ENCODE results near the gene LAMA3. TPM values are rescaled to one million over a fixed set of nuclear protein-coding genes. Genes with fewer than 3 reads are reported as not detected.

The LAMA3 gene
- total and polyA plus RNA-seq, 4 donors: 0.26 to 3.9 (median 0.37) TPM

GRCh38 chr18:23983112-23983511 is 293.9 kb downstream of the LAMA3 start (continued):
- TF ChIP-seq, protein P1, sequence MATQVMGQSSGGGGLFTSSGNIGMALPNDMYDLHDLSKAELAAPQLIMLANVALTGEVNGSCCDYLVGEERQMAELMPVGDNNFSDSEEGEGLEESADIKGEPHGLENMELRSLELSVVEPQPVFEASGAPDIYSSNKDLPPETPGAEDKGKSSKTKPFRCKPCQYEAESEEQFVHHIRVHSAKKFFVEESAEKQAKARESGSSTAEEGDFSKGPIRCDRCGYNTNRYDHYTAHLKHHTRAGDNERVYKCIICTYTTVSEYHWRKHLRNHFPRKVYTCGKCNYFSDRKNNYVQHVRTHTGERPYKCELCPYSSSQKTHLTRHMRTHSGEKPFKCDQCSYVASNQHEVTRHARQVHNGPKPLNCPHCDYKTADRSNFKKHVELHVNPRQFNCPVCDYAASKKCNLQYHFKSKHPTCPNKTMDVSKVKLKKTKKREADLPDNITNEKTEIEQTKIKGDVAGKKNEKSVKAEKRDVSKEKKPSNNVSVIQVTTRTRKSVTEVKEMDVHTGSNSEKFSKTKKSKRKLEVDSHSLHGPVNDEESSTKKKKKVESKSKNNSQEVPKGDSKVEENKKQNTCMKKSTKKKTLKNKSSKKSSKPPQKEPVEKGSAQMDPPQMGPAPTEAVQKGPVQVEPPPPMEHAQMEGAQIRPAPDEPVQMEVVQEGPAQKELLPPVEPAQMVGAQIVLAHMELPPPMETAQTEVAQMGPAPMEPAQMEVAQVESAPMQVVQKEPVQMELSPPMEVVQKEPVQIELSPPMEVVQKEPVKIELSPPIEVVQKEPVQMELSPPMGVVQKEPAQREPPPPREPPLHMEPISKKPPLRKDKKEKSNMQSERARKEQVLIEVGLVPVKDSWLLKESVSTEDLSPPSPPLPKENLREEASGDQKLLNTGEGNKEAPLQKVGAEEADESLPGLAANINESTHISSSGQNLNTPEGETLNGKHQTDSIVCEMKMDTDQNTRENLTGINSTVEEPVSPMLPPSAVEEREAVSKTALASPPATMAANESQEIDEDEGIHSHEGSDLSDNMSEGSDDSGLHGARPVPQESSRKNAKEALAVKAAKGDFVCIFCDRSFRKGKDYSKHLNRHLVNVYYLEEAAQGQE (IDR thresholded peaks at IDR 0.05): no peak
- no peak for TF ChIP-seq NR2F2 (IDR thresholded peaks at IDR 0.05)
- TF ChIP-seq, protein P2, sequence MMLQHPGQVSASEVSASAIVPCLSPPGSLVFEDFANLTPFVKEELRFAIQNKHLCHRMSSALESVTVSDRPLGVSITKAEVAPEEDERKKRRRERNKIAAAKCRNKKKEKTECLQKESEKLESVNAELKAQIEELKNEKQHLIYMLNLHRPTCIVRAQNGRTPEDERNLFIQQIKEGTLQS (IDR thresholded peaks at IDR 0.05): no peak

DNA sequence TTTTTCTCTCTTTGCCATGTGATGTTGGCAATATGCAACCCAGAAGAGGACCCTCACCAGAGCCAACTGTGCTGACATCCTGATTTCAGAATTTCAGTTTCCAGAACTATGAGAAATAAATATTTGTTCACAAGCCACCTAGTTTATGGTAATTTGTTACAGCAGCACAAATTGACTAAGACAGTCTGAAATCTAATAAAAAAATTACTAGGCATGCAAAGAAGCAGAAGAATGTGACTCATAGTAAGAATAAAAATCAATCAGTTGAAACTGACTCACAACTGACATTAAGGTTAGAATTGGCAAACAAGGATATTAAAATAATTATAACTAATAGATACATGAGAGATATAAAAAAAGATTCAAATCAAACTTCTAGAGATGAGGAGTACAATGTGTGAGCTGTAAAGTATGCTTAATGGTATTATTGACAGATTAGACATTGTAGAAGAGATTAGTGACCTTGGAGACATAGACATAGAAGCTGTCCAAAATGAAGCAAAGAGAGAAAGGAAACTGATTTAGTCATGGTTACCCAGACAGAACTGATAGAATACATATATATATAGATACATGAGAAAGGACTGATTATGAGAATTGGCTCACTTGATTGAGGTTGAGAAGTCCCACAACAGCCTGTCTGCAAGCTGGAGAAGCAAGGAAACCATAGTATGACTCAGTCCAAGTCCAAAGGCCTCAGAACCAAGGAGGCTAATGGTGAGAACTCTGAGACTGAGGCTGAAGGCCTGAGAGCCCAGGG is 297.5 kb downstream of the LAMA3 start:
- no peak overlapping the region for H3K27ac ChIP-seq (ENCODE audit: low read depth in 1 of 2, low read length in 2 of 2)
- H3K9ac ChIP-seq (ENCODE audit: low read depth in 1 of 2, low read length in 2 of 2): no peak overlapping the region
- H3K4me1 ChIP-seq (ENCODE audit: control insufficient read depth in 4 of 4, insufficient read depth in 4 of 4, low read length in 3 of 4): peaks cover 0 to 7% (median 2%) of the 10 kb centered on the region in 4 donors
- TF ChIP-seq HNF4G (IDR thresholded peaks at IDR 0.05): no peak
- TF ChIP-seq, protein P2 (IDR thresholded peaks at IDR 0.05): no peak
- TF ChIP-seq, protein P3, sequence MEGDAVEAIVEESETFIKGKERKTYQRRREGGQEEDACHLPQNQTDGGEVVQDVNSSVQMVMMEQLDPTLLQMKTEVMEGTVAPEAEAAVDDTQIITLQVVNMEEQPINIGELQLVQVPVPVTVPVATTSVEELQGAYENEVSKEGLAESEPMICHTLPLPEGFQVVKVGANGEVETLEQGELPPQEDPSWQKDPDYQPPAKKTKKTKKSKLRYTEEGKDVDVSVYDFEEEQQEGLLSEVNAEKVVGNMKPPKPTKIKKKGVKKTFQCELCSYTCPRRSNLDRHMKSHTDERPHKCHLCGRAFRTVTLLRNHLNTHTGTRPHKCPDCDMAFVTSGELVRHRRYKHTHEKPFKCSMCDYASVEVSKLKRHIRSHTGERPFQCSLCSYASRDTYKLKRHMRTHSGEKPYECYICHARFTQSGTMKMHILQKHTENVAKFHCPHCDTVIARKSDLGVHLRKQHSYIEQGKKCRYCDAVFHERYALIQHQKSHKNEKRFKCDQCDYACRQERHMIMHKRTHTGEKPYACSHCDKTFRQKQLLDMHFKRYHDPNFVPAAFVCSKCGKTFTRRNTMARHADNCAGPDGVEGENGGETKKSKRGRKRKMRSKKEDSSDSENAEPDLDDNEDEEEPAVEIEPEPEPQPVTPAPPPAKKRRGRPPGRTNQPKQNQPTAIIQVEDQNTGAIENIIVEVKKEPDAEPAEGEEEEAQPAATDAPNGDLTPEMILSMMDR (IDR thresholded peaks at IDR 0.05; ENCODE audit: low read depth, low read length, missing input control): no peak
- no peak for TF ChIP-seq SP1 (IDR thresholded peaks at IDR 0.05)
- no peak for TF ChIP-seq RXRA (IDR thresholded peaks at IDR 0.05)
- no peak for TF ChIP-seq YY1 (IDR thresholded peaks at IDR 0.05)
- H3K9me3 ChIP-seq (ENCODE audit: control insufficient read depth in 4 of 4, low read length in 3 of 4): no peaks in the 10 kb centered on the region
- no peaks in the 10 kb centered on the region for H3K27me3 ChIP-seq (ENCODE audit: control insufficient read depth in 4 of 4, insufficient read depth in 4 of 4, low read length in 3 of 4)
- no peaks in the 10 kb centered on the region for H3K36me3 ChIP-seq (ENCODE audit: control insufficient read depth in 4 of 4, insufficient read depth in 3 of 4, low read depth in 1 of 4, low read length in 3 of 4)
- DNase-seq (ENCODE audit: low spot score): no peak
- H3K4me3 ChIP-seq (ENCODE audit: low read depth in 1 of 3, low read length in 3 of 3): no peak overlapping the region

- Histone ChIP-seq H3K27me3 (ENCODE audit: control insufficient read depth in 4 of 4, insufficient read depth in 4 of 4, low read length in 3 of 4) (no peaks in the 10 kb centered on the region), H3K9ac (ENCODE audit: low read depth in 1 of 2, low read length in 2 of 2) (no peak overlapping the region), H3K27ac (ENCODE audit: low read depth in 1 of 2, low read length in 2 of 2) (no peak overlapping the region), H3K9me3 (ENCODE audit: control insufficient read depth in 4 of 4, low read length in 3 of 4) (no peaks in the 10 kb centered on the region), H3K4me1 (ENCODE audit: control insufficient read depth in 4 of 4, insufficient read depth in 4 of 4, low read length in 3 of 4) (peaks cover 0 to 10% (median 4%) of the 10 kb centered on the region in 4 donors), H3K4me3 (ENCODE audit: low read depth in 1 of 3, low read length in 3 of 3) (no peak overlapping the region), H3K36me3 (ENCODE audit: control insufficient read depth in 4 of 4, insufficient read depth in 3 of 4, low read depth in 1 of 4, low read length in 3 of 4) (no peaks in the 10 kb centered on the region)
- no peak for DNase-seq (ENCODE audit: low spot score)
- WGBS: 88% methylated on average over 6 of the region's 6 CpGs
- TF ChIP-seq NR2F2 (IDR thresholded peaks at IDR 0.05) (no peak), TAF1 (conservative IDR thresholded peaks at IDR 0.05) (no peak), RXRA (IDR thresholded peaks at IDR 0.05) (no peak), JUND (IDR thresholded peaks at IDR 0.05) (no peak), EGR1 (IDR thresholded peaks at IDR 0.05; ENCODE audit: low read depth in 2 of 2) (no peak), FOXA1 (IDR thresholded peaks at IDR 0.05) (no peak), HNF4A (conservative IDR thresholded peaks at IDR 0.05) (no peak), SP1 (IDR thresholded peaks at IDR 0.05) (no peak), MAX (IDR thresholded peaks at IDR 0.05) (no peak), HNF4G (IDR thresholded peaks at IDR 0.05) (no peak)
- TF ChIP-seq, protein P1 (IDR thresholded peaks at IDR 0.05): no peak
- TF ChIP-seq, protein P2 (IDR thresholded peaks at IDR 0.05): no peak
These were observed 301.5 kb downstream of the LAMA3 start for GRCh38 chr18:23990474-23991410.
